B cell (primary cell): ENCODE measurements around the gene LIPF. TPM values are rescaled to one million over a fixed set of nuclear protein-coding genes. Genes with fewer than 3 reads are reported as not detected.

ENCODE experiments used
- ATAC-seq: fragments of 200-7000 bp; cut with Tn5 transposase; one replicate; pipeline ENCODE4 v1.10.0; 2021; ENCODE audit warnings: low read depth, mild to moderate bottlenecking, moderate number of reproducible peaks, moderate library complexity
- CTCF ChIA-PET: fragments of 350-600 bp; sonication (Branson Sonifier 250); formaldehyde crosslinking; loops from one replicate; lab custom pipeline; 2021; ENCODE audit warnings: antibody characterized with exemption, inconsistent platforms; lab: Charles Lee
- POLR2A ChIA-PET: fragments of 350-600 bp; sonication (Branson Sonifier 250); formaldehyde crosslinking; loops from one replicate; lab custom pipeline; 2021; ENCODE audit warnings: antibody characterized with exemption; lab: Charles Lee
- DNase-seq: peaks from one replicate; pipeline ENCODE4 v3.0.0; 2013
- H2AFZ ChIP-seq: 2 replicates; pipeline ENCODE4 v1.6.1; 2012; ENCODE audit warnings: mild to moderate bottlenecking, low read depth, low read length; ENCODE audit not compliant: insufficient read depth, poor library complexity, severe bottlenecking
- H3K27ac ChIP-seq, 2 donors: 1 replicate in 1 of 2; 2 replicates in 1 of 2; pipeline ENCODE4 v1.5.1; 2012 to 2013; ENCODE audit warnings: low read length in 2 of 2, mild to moderate bottlenecking in 2 of 2, moderate library complexity in 1 of 2
- H3K27me3 ChIP-seq, 4 experiments: fragments of 200-600 bp in 1 of 4; sonication (generic) in 1 of 4; replicated peaks in 1 of 4; 1 replicate in 2 of 4; 2 replicates in 2 of 4; pipeline versions ENCODE4 v1.6.1 to v1.7.0; 2013 to 2016; ENCODE audit warnings: low read length in 3 of 4, mild to moderate bottlenecking in 2 of 4, mixed read lengths in 1 of 4, moderate library complexity in 1 of 4; ENCODE audit not compliant: insufficient read depth in 4 of 4, control insufficient read depth in 3 of 4; ENCODE audit errors: control extremely low read depth in 1 of 4
- H3K36me3 ChIP-seq, 2 experiments: replicated peaks in 1 of 2; 1 replicate in 1 of 2; 2 replicates in 1 of 2; pipeline versions ENCODE4 v1.6.1 to v1.7.1; 2013; ENCODE audit warnings: low read length in 1 of 2; ENCODE audit not compliant: insufficient read depth in 2 of 2, control insufficient read depth in 1 of 2; ENCODE audit errors: control extremely low read depth in 1 of 2, extremely low read depth in 1 of 2
- H3K4me1 ChIP-seq, 2 donors: fragments of 200-600 bp in 1 of 2; sonication (generic) in 1 of 2; 1 replicate in 1 of 2; 2 replicates in 1 of 2; pipeline versions ENCODE4 v1.5.1 to v1.6.1; 2013 to 2017; ENCODE audit warnings: low read length in 2 of 2; ENCODE audit not compliant: control insufficient read depth in 2 of 2, insufficient read depth in 2 of 2
- H3K4me2 ChIP-seq: replicated peaks from 2 replicates; pipeline ENCODE3; 2012; ENCODE audit warnings: mild to moderate bottlenecking, low read depth, low read length; ENCODE audit not compliant: poor library complexity, severe bottlenecking
- H3K4me3 ChIP-seq, 5 experiments: fragments of 200-600 bp in 1 of 5; sonication (generic) in 1 of 5; 1 replicate in 3 of 5; 2 replicates in 2 of 5; pipeline versions ENCODE4 v1.5.1 to v1.7.0; 2011 to 2016; ENCODE audit warnings: low read length in 4 of 5, mild to moderate bottlenecking in 4 of 5, low read depth in 2 of 5, control low read depth in 1 of 5, moderate library complexity in 1 of 5; ENCODE audit not compliant: insufficient read depth in 1 of 5; ENCODE audit errors: control extremely low read depth in 1 of 5, extremely low read depth in 1 of 5
- H3K79me2 ChIP-seq: fragments of 200-600 bp; sonication (generic); one replicate; pipeline ENCODE4 v1.6.0; 2016; ENCODE audit warnings: low read length; ENCODE audit not compliant: control insufficient read depth, insufficient read depth
- H3K9ac ChIP-seq: fragments of 200-600 bp; sonication (generic); 2 replicates; pipeline ENCODE4 v1.6.1; 2017; ENCODE audit warnings: mild to moderate bottlenecking, low read length, moderate library complexity
- H3K9me3 ChIP-seq, 3 donors: one replicate each; pipeline versions ENCODE4 v1.6.1 to v1.7.1; 2013; ENCODE audit warnings: low read length in 2 of 3; ENCODE audit not compliant: control insufficient read depth in 2 of 3, insufficient read depth in 1 of 3; ENCODE audit errors: control extremely low read depth in 1 of 3
- H4K20me1 ChIP-seq: 2 replicates; pipeline ENCODE4 v1.6.0; 2012; ENCODE audit warnings: mild to moderate bottlenecking, low read length; ENCODE audit not compliant: insufficient read depth, control insufficient read depth, poor library complexity, severe bottlenecking
- H3K27ac Mint-ChIP-seq: one replicate; pipeline ENCODE4 v1.8.0; 2021; ENCODE audit warnings: mixed read lengths
- H3K27me3 Mint-ChIP-seq: one replicate; pipeline ENCODE4 v1.8.0; 2021; ENCODE audit warnings: mixed read lengths
- H3K4me1 Mint-ChIP-seq: one replicate; pipeline ENCODE4 v1.8.0; 2021; ENCODE audit warnings: mixed read lengths
- H3K4me3 Mint-ChIP-seq: one replicate; pipeline ENCODE4 v1.8.0; 2021; ENCODE audit warnings: mixed read lengths
- H3K9me3 Mint-ChIP-seq: one replicate; pipeline ENCODE4 v1.8.0; 2022; ENCODE audit warnings: mixed read lengths; ENCODE audit not compliant: insufficient read depth
- CTCF ChIP-seq: fragments of 200-600 bp; IDR thresholded peaks from one replicate; pipeline ENCODE4 v1.8.0; 2022; ENCODE audit warnings: antibody characterized with exemption, mild to moderate bottlenecking
- EZH2 ChIP-seq: IDR thresholded peaks from 2 replicates; pipeline ENCODE4 v1.6.1; 2012; ENCODE audit warnings: borderline replicate concordance, low read depth, mild to moderate bottlenecking, moderate library complexity, low read length; ENCODE audit not compliant: insufficient read depth, poor library complexity, severe bottlenecking
- WGBS: methylation state at CpG from one replicate; pipeline ENCODE4 v1.1.5; 2013; ENCODE audit warnings: missing lambda C conversion rate; ENCODE audit not compliant: insufficient coverage; 5-methylcytosine and 5-hydroxymethylcytosine counted together
- intact Hi-C: fragments of 100-400 bp; cut with micrococcal nuclease; formaldehyde crosslinking; loops from one replicate; pipeline ENCODE4 v1.10.0; 2022
- polyA plus RNA-seq: library from polyadenylated mRNA; depleted of rRNA; stranded (reverse); fragments of >200 nt; gene quantifications from 2 replicates; pipeline ENCODE4 v1.2.3, GENCODE V29; 2012
- total RNA-seq, 2 donors: library from RNA; stranded (reverse); fragments of 120-200 nt in 1 of 2; gene quantifications; 1 replicate in 1 of 2; 2 replicates in 1 of 2; pipeline versions ENCODE4 v1.2.3 to v1.2.4, GENCODE V29; 2013 to 2022

Gene LIPF
- total and polyA plus RNA-seq, 2 donors (not counting 1 experiment from before 2014, with no cell fraction given) = not detected

- Histone ChIP-seq H3K4me3 (no peak overlapping the region), H3K27ac (no peak overlapping the region), H3K36me3 (no peaks in the 10 kb centered on the region), H3K4me2 (no peak overlapping the region), H3K79me2 (no peaks in the 10 kb centered on the region), H3K4me1 (no peaks in the 10 kb centered on the region), H3K27me3 (no peaks in the 10 kb centered on the region), H4K20me1 (no peaks in the 10 kb centered on the region), H2AFZ (no peak overlapping the region), H3K9me3 (no peaks in the 10 kb centered on the region), H3K9ac (no peak overlapping the region)
- ChIA-PET POLR2A (no interaction called here), CTCF (no interaction called here)
- Mint-ChIP-seq H3K4me1 (no peaks in the 10 kb centered on the region), H3K9me3 (no peaks in the 10 kb centered on the region), H3K27ac (no peak overlapping the region), H3K4me3 (no peak overlapping the region), H3K27me3 (peaks cover 7% of the 10 kb centered on the region)
- intact Hi-C loops = no loop called here
- ATAC-seq (no peak), DNase-seq (no peak)
- TF ChIP-seq EZH2 = no peak
- no peak for TF ChIP-seq CTCF
- WGBS = no CpG with 5 or more reads among the region's 2 CpGs
These were observed 11.6 kb upstream of the LIPF start for GRCh38 chr10:88652616-88653015.

- Histone ChIP-seq H3K4me3 (no peak overlapping the region), H4K20me1 (no peaks in the 10 kb centered on the region), H3K4me1 (no peaks in the 10 kb centered on the region), H3K9ac (no peak overlapping the region), H3K9me3 (no peaks in the 10 kb centered on the region), H3K79me2 (no peaks in the 10 kb centered on the region), H3K27me3 (no peaks in the 10 kb centered on the region), H3K36me3 (no peaks in the 10 kb centered on the region), H2AFZ (no peak overlapping the region), H3K27ac (no peak overlapping the region), H3K4me2 (no peak overlapping the region)
- intact Hi-C loops = no loop called here
- no peak for DNase-seq
- WGBS = 100% methylated on average over 1 of the region's 1 CpG
- POLR2A ChIA-PET = no interaction called here
- no peak overlapping the region for H3K4me3 Mint-ChIP-seq
- H3K27me3 Mint-ChIP-seq = peaks cover 7% of the 10 kb centered on the region
- ATAC-seq = no peak
- no peaks in the 10 kb centered on the region for H3K4me1 Mint-ChIP-seq
- TF ChIP-seq CTCF = no peak
- TF ChIP-seq EZH2 = no peak
- H3K9me3 Mint-ChIP-seq = no peaks in the 10 kb centered on the region
- CTCF ChIA-PET = no interaction called here
- no peak overlapping the region for H3K27ac Mint-ChIP-seq
These were observed 6.3 kb upstream of the LIPF start for GRCh38 chr10:88657901-88658300.
